ENCODE measurements around the gene GIT2. TPM values are rescaled to one million over a fixed set of nuclear protein-coding genes. Genes with fewer than 3 reads are reported as not detected.

The GIT2 gene
- total and polyA plus RNA-seq, 10 of the 15 experiments (the other 5 are each of a cell fraction or from before 2014, with no cell fraction given) = 9.1 to 49.9 (median 43.9) TPM

DNA sequence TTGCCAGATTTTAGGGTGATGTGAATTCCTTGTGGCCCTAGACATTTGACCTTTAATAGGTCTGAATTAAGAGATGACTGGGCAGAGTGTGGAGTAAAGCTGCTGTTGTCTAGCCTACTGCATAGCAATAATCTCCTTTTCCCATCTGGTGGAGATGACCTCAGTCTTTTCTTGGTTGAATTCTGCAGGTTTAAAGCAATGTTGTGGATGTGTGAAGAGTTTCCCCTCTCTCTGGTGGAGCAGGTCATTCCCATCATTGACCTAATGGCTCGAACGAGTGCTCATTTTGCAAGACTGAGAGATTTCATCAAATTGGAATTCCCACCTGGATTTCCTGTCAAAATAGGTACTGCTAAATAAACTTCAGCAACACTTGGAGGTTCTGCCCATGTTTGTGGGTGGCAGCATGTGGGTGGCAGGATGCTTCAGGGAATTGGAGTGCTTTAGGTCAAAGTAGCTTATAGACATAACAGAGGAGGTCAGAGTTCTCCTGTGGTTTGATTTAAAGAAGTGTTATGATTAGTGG is 33.2 kb upstream of the GIT2 start:
- DNase-seq (ENCODE audit: low read depth, low spot score) (no peak), ATAC-seq (no peak), FAIRE-seq (no peak)
- no peaks in the 10 kb centered on the region for H3K4me1 ChIP-seq (ENCODE audit: control insufficient read depth, insufficient read depth, low read length)
- H3K4me2 ChIP-seq (ENCODE audit: control insufficient read depth, insufficient read depth) = no peak overlapping the region
- H3K79me2 ChIP-seq (ENCODE audit: control insufficient read depth, insufficient read depth, low read length) = no peaks in the 10 kb centered on the region
- H3K36me3 ChIP-seq (ENCODE audit: control insufficient read depth in 2 of 2, insufficient read depth in 2 of 2, low read length in 1 of 2) = peaks cover 7 to 33% of the 10 kb centered on the region in 2 experiments
- no peaks in the 10 kb centered on the region for H4K20me1 ChIP-seq (ENCODE audit: control insufficient read depth, insufficient read depth)
- CTCF ChIA-PET = no interaction called here
- H3K9me3 ChIP-seq (replicated peaks; ENCODE audit: control insufficient read depth, insufficient read depth, low read length) = no peaks in the 10 kb centered on the region
- in situ Hi-C loops (cut with MboI) = no loop called here
- no TSS peak for BruUV-seq (replicated peaks)
- intact Hi-C loops (cut with micrococcal nuclease; ENCODE audit: unreplicated experiment) = no loop called here
- H3K4me3 ChIP-seq = no peak overlapping the region
- H2AFZ ChIP-seq (ENCODE audit: control insufficient read depth, low read depth, low read length) = no peak overlapping the region
- POLR2A ChIA-PET = no interaction called here
- H3K27me3 ChIP-seq (replicated peaks in 1 of 2; ENCODE audit: control insufficient read depth in 2 of 2, insufficient read depth in 2 of 2, low read length in 1 of 2) = no peaks in the 10 kb centered on the region
- no peak overlapping the region for H3K9ac ChIP-seq (ENCODE audit: control insufficient read depth, insufficient read depth, low read length)
- SMC1A ChIA-PET (ENCODE audit: uncharacterized antibody, unreplicated experiment) = interaction anchor here (1.2 kb wide), 1 partner anchor 12 kb away, joined by 3 read pairs; no protein-coding TSS in a partner anchor
- WGBS (ENCODE audit: insufficient coverage, insufficient replicate concordance, low lambda C conversion rate, missing lambda C conversion rate) = 97% methylated on average over 2 of the region's 2 CpGs
- RAD21 ChIA-PET (ENCODE audit: unreplicated experiment) = no interaction called here
- no peak overlapping the region for H3K27ac ChIP-seq (ENCODE audit: control insufficient read depth, insufficient read depth)
- TF ChIP-seq SUPT20H (IDR thresholded peaks at IDR 0.05; ENCODE audit: borderline replicate concordance, control insufficient read depth, low read depth, low read length) = no peak
- TF ChIP-seq HDAC6 (IDR thresholded peaks at IDR 0.05; ENCODE audit: unreplicated experiment) = no peak
- TF ChIP-seq MTA3 (IDR thresholded peaks at IDR 0.05; ENCODE audit: borderline replicate concordance, low read length) = no peak
- TF ChIP-seq PML (IDR thresholded peaks at IDR 0.05; ENCODE audit: low read length) = no peak
- TF ChIP-seq SREBF1 (IDR thresholded peaks at IDR 0.05; ENCODE audit: low read length) = no peak
- no peak for TF ChIP-seq EED (IDR thresholded peaks at IDR 0.05; ENCODE audit: low read depth)
- no peak for TF ChIP-seq WRNIP1 (IDR thresholded peaks at IDR 0.05; ENCODE audit: borderline replicate concordance, low read depth, low read length)
- TF ChIP-seq, protein P1, sequence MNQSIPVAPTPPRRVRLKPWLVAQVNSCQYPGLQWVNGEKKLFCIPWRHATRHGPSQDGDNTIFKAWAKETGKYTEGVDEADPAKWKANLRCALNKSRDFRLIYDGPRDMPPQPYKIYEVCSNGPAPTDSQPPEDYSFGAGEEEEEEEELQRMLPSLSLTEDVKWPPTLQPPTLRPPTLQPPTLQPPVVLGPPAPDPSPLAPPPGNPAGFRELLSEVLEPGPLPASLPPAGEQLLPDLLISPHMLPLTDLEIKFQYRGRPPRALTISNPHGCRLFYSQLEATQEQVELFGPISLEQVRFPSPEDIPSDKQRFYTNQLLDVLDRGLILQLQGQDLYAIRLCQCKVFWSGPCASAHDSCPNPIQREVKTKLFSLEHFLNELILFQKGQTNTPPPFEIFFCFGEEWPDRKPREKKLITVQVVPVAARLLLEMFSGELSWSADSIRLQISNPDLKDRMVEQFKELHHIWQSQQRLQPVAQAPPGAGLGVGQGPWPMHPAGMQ (IDR thresholded peaks at IDR 0.05; ENCODE audit: borderline replicate concordance) = no peak
- TF ChIP-seq, protein P2, sequence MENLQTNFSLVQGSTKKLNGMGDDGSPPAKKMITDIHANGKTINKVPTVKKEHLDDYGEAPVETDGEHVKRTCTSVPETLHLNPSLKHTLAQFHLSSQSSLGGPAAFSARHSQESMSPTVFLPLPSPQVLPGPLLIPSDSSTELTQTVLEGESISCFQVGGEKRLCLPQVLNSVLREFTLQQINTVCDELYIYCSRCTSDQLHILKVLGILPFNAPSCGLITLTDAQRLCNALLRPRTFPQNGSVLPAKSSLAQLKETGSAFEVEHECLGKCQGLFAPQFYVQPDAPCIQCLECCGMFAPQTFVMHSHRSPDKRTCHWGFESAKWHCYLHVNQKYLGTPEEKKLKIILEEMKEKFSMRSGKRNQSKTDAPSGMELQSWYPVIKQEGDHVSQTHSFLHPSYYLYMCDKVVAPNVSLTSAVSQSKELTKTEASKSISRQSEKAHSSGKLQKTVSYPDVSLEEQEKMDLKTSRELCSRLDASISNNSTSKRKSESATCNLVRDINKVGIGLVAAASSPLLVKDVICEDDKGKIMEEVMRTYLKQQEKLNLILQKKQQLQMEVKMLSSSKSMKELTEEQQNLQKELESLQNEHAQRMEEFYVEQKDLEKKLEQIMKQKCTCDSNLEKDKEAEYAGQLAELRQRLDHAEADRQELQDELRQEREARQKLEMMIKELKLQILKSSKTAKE (IDR thresholded peaks at IDR 0.05; ENCODE audit: low read depth, poor library complexity, severe bottlenecking) = no peak
- no peak for TF ChIP-seq MYB (IDR thresholded peaks at IDR 0.05; ENCODE audit: borderline replicate concordance, low read depth, low read length)
- TF ChIP-seq, protein P3, sequence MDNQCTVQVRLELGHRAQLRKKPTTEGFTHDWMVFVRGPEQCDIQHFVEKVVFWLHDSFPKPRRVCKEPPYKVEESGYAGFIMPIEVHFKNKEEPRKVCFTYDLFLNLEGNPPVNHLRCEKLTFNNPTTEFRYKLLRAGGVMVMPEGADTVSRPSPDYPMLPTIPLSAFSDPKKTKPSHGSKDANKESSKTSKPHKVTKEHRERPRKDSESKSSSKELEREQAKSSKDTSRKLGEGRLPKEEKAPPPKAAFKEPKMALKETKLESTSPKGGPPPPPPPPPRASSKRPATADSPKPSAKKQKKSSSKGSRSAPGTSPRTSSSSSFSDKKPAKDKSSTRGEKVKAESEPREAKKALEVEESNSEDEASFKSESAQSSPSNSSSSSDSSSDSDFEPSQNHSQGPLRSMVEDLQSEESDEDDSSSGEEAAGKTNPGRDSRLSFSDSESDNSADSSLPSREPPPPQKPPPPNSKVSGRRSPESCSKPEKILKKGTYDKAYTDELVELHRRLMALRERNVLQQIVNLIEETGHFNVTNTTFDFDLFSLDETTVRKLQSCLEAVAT (IDR thresholded peaks at IDR 0.05) = no peak
- TF ChIP-seq LARP7 (IDR thresholded peaks at IDR 0.05) = no peak
- no peak for TF ChIP-seq BHLHE40 (IDR thresholded peaks at IDR 0.05; ENCODE audit: borderline replicate concordance in 1 of 2, low read depth in 2 of 2, low read length in 1 of 2)
- TF ChIP-seq MXI1 (IDR thresholded peaks at IDR 0.05; ENCODE audit: low read depth, low read length) = no peak
- no peak for TF ChIP-seq RFX5 (IDR thresholded peaks at IDR 0.05; ENCODE audit: low read depth, low read length)
- TF ChIP-seq CHD2 (IDR thresholded peaks at IDR 0.05; ENCODE audit: borderline replicate concordance, low read depth, low read length) = no peak
- TF ChIP-seq, protein P4, sequence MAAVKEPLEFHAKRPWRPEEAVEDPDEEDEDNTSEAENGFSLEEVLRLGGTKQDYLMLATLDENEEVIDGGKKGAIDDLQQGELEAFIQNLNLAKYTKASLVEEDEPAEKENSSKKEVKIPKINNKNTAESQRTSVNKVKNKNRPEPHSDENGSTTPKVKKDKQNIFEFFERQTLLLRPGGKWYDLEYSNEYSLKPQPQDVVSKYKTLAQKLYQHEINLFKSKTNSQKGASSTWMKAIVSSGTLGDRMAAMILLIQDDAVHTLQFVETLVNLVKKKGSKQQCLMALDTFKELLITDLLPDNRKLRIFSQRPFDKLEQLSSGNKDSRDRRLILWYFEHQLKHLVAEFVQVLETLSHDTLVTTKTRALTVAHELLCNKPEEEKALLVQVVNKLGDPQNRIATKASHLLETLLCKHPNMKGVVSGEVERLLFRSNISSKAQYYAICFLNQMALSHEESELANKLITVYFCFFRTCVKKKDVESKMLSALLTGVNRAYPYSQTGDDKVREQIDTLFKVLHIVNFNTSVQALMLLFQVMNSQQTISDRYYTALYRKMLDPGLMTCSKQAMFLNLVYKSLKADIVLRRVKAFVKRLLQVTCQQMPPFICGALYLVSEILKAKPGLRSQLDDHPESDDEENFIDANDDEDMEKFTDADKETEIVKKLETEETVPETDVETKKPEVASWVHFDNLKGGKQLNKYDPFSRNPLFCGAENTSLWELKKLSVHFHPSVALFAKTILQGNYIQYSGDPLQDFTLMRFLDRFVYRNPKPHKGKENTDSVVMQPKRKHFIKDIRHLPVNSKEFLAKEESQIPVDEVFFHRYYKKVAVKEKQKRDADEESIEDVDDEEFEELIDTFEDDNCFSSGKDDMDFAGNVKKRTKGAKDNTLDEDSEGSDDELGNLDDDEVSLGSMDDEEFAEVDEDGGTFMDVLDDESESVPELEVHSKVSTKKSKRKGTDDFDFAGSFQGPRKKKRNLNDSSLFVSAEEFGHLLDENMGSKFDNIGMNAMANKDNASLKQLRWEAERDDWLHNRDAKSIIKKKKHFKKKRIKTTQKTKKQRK (IDR thresholded peaks at IDR 0.05; ENCODE audit: low read depth, low read length) = no peak
